K562 (cell line): Measurements from ENCODE around the gene ECE2. TPM values are rescaled to one million over a fixed set of nuclear protein-coding genes. Genes with fewer than 3 reads are reported as not detected.

Source experiments
- ERF ChIP-seq: fragments of 450-650 bp; formaldehyde crosslinking; IDR thresholded peaks from 2 replicates; pipeline ENCODE4 v1.4.0; 2020; ENCODE audit warnings: mild to moderate bottlenecking, mixed read lengths
- HDAC8 ChIP-seq: fragments of 450-650 bp; IDR thresholded peaks from 2 replicates; pipeline ENCODE4 v1.6.1; 2016; ENCODE audit warnings: mild to moderate bottlenecking, missing genetic modification characterization, moderate library complexity, missing compliant biosample characterization
- HNRNPK ChIP-seq: fragments of 200-400 bp; formaldehyde crosslinking; IDR thresholded peaks from one replicate; pipeline ENCODE4 v1.6.1; 2018; ENCODE audit warnings: mild to moderate bottlenecking, low read depth, low read length; ENCODE audit not compliant: poor library complexity, severe bottlenecking
- NR2C2 ChIP-seq, 2 experiments: fragments of 200-800 bp in 1 of 2; sonication (Bioruptor generic) in 1 of 2; sonication (generic) in 1 of 2; formaldehyde crosslinking in 1 of 2; IDR thresholded peaks; 2 replicates each; pipeline versions ENCODE4 v1.6.1 to v1.8.0; 2016 to 2022; ENCODE audit warnings: mild to moderate bottlenecking in 1 of 2, missing compliant biosample characterization in 1 of 2, missing genetic modification characterization in 1 of 2, missing genetic modification reagents in 1 of 2
- PREB ChIP-seq: sonication (generic); formaldehyde crosslinking; IDR thresholded peaks from 2 replicates; pipeline ENCODE4 v1.8.1; 2023; ENCODE audit warnings: mild to moderate bottlenecking, missing genetic modification reagents
- REST ChIP-seq, 2 experiments: fragments of 450-650 bp; formaldehyde crosslinking in 1 of 2; IDR thresholded peaks; 2 replicates each; pipeline versions ENCODE4 v1.4.0 to v1.6.1; 2014 to 2020; ENCODE audit warnings: mild to moderate bottlenecking in 2 of 2, borderline replicate concordance in 1 of 2, low read depth in 1 of 2
- ZNF408 ChIP-seq: fragments of 250-450 bp; sonication (Bioruptor Pico); IDR thresholded peaks from 2 replicates; pipeline ENCODE4 v1.4.0; 2020; ENCODE audit warnings: low read depth, mild to moderate bottlenecking, moderate library complexity
- polyA plus RNA-seq, 8 experiments: library from polyadenylated mRNA; depleted of rRNA in 4 of 8; stranded (reverse) in 5 of 8; unstranded in 3 of 8; fragments of >200 nt; fragmentation: Nextera tagmentation in 2 of 8; fragmentation: Illumina TruSeq in 1 of 8; extraction: Ambion mirVana in 2 of 8; extraction: Trizol in 1 of 8; gene quantifications; 2 replicates each; pipeline versions ENCODE4 v1.2.1 to v1.2.3, GENCODE V29; 2011 to 2014; ENCODE audit warnings: inconsistent platforms in 1 of 8, missing spikeins in 1 of 8
- total RNA-seq, 7 experiments: library from RNA; depleted of rRNA in 6 of 7; stranded (reverse); fragments of >200 nt in 6 of 7; fragmentation: Illumina TruSeq in 2 of 7; extraction: Trizol in 2 of 7; gene quantifications; 2 replicates each; pipeline versions ENCODE4 v1.2.1 to v1.2.3, GENCODE V29; 2011 to 2021; ENCODE audit warnings: low replicate concordance in 1 of 7

ECE2 gene
- total and polyA plus RNA-seq, 9 of the 15 experiments (the other 6 are each of a cell fraction or from before 2014, with no cell fraction given) = not detected

- TF ChIP-seq PREB (CRISPR knock-in tag) (no peak), ERF (CRISPR knock-in tag) (no peak), HDAC8 (no peak), NR2C2 (CRISPR knock-in tag; IDR thresholded peaks at IDR 0.05) (no peak), NR2C2 (tag; IDR thresholded peaks at IDR 0.05) (no peak), REST (IDR thresholded peaks at IDR 0.05; ENCODE audit: borderline replicate concordance) (peak; percentile 54), REST (CRISPR knock-in tag; IDR thresholded peaks at IDR 0.05; ENCODE audit: low read depth) (no peak), ZNF408 (CRISPR knock-in tag) (no peak), HNRNPK (no peak)
Observed at GRCh38 chr3:184250167-184250828, 25.5 kb upstream of the ECE2 start (continued).
